Measurements from ENCODE around the gene PLD1. TPM values are rescaled to one million over a fixed set of nuclear protein-coding genes. Genes with fewer than 3 reads are reported as not detected.

Gene PLD1
- total and polyA plus RNA-seq, 10 of the 15 experiments (the other 5 are each of a cell fraction or from before 2014, with no cell fraction given): 2.9 to 108 (median 3.6) TPM

DNA sequence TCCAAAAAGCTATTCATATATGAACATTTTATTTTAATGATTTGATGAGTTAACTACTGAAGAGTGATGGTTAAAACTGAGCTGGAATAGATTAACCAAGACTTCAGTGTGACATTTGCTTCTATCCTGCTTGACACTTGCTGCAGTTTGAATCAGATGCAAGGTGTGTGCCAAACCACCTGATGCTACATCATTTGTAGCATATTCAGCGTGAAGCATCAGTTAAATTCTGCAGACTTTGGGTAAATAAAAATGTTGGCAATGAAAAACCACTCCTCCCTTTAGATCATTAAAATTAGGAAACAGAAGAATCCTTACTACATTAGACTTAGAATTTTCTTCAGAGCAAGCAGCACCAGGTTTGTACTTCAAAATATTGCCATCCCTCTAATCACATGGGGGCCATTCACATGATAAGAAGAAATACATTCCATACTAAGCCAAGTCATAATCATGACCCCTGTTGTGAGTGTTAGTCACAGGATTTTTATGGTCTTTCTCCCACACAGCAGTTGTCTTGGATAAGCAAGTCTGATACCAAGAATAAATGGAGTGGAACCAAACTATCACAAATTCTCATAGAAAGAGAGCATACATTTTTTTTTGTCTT, 189.4 kb downstream of the PLD1 start:
- Histone ChIP-seq H3K79me2 (ENCODE audit: control insufficient read depth, insufficient read depth, low read length) (no peaks in the 10 kb centered on the region), H3K36me3 (ENCODE audit: control insufficient read depth in 2 of 2, insufficient read depth in 2 of 2, low read length in 1 of 2) (no peaks in the 10 kb centered on the region; a peak in 1 of 4 replicates), H3K4me3 (no peak overlapping the region), H2AFZ (ENCODE audit: control insufficient read depth, low read depth, low read length) (no peak overlapping the region), H3K27ac (ENCODE audit: control insufficient read depth, insufficient read depth) (no peak overlapping the region), H3K9ac (ENCODE audit: control insufficient read depth, insufficient read depth, low read length) (no peak overlapping the region), H4K20me1 (ENCODE audit: control insufficient read depth, insufficient read depth) (no peaks in the 10 kb centered on the region), H3K4me1 (ENCODE audit: control insufficient read depth, insufficient read depth, low read length) (no peaks in the 10 kb centered on the region), H3K27me3 (replicated peaks in 1 of 2; ENCODE audit: control insufficient read depth in 2 of 2, insufficient read depth in 2 of 2, low read length in 1 of 2) (no peaks in the 10 kb centered on the region), H3K9me3 (replicated peaks; ENCODE audit: control insufficient read depth, insufficient read depth, low read length) (no peaks in the 10 kb centered on the region), H3K4me2 (ENCODE audit: control insufficient read depth, insufficient read depth) (no peak overlapping the region)
- ChIA-PET CTCF (interaction anchor here (0.9 to 1.4 kb wide), 3 partner anchors 9 to 721 kb away, joined by 3 to 6 read pairs (median 4); no protein-coding TSS in a partner anchor), POLR2A (no interaction called here), SMC1A (ENCODE audit: uncharacterized antibody, unreplicated experiment) (interaction anchor here (1.0 to 1.1 kb wide), 2 partner anchors 11 to 39 kb away, joined by 3 to 4 read pairs; no protein-coding TSS in a partner anchor), RAD21 (ENCODE audit: unreplicated experiment) (no interaction called here)
- intact Hi-C loops (cut with micrococcal nuclease; ENCODE audit: unreplicated experiment): no loop called here
- in situ Hi-C loops (cut with MboI): no loop called here
- FAIRE-seq (no peak), DNase-seq (ENCODE audit: low read depth, low spot score) (no peak), ATAC-seq (no peak)
- 55% methylated on average over 1 of the region's 1 CpG for WGBS (ENCODE audit: insufficient coverage, insufficient replicate concordance, low lambda C conversion rate, missing lambda C conversion rate)
- no TSS peak for BruUV-seq (replicated peaks)
- no peak for TF ChIP-seq SMC3 (IDR thresholded peaks at IDR 0.05; ENCODE audit: borderline replicate concordance, low read length)
- no peak for TF ChIP-seq CREB1 (IDR thresholded peaks at IDR 0.05; ENCODE audit: low read depth)
- no peak for TF ChIP-seq NRF1 (conservative IDR thresholded peaks at IDR 0.05; ENCODE audit: low read depth, low read length)
- no peak for TF ChIP-seq SMAD1 (IDR thresholded peaks at IDR 0.05; ENCODE audit: low read depth, partially characterized antibody)
- no peak for TF ChIP-seq CBX5 (IDR thresholded peaks at IDR 0.05; ENCODE audit: low read depth)
- no peak for TF ChIP-seq MEF2B (IDR thresholded peaks at IDR 0.05; ENCODE audit: partially characterized antibody, poor library complexity, severe bottlenecking)
- TF ChIP-seq, protein P1, sequence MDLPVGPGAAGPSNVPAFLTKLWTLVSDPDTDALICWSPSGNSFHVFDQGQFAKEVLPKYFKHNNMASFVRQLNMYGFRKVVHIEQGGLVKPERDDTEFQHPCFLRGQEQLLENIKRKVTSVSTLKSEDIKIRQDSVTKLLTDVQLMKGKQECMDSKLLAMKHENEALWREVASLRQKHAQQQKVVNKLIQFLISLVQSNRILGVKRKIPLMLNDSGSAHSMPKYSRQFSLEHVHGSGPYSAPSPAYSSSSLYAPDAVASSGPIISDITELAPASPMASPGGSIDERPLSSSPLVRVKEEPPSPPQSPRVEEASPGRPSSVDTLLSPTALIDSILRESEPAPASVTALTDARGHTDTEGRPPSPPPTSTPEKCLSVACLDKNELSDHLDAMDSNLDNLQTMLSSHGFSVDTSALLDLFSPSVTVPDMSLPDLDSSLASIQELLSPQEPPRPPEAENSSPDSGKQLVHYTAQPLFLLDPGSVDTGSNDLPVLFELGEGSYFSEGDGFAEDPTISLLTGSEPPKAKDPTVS (IDR thresholded peaks at IDR 0.05; ENCODE audit: low read depth, low read length): no peak
- TF ChIP-seq POLR2AphosphoS2 (IDR thresholded peaks at IDR 0.05; ENCODE audit: low read depth, low read length): no peak
- no peak for TF ChIP-seq MXI1 (IDR thresholded peaks at IDR 0.05; ENCODE audit: low read depth, low read length)
- no peak for TF ChIP-seq NFXL1 (IDR thresholded peaks at IDR 0.05; ENCODE audit: borderline replicate concordance)
- no peak for TF ChIP-seq SIN3A (IDR thresholded peaks at IDR 0.05; ENCODE audit: low read depth, low read length)
- TF ChIP-seq GABPA (IDR thresholded peaks at IDR 0.05; ENCODE audit: low read depth): no peak
- TF ChIP-seq SIX5 (IDR thresholded peaks at IDR 0.05; ENCODE audit: low read depth, low read length, severe bottlenecking): no peak
- TF ChIP-seq, protein P2, sequence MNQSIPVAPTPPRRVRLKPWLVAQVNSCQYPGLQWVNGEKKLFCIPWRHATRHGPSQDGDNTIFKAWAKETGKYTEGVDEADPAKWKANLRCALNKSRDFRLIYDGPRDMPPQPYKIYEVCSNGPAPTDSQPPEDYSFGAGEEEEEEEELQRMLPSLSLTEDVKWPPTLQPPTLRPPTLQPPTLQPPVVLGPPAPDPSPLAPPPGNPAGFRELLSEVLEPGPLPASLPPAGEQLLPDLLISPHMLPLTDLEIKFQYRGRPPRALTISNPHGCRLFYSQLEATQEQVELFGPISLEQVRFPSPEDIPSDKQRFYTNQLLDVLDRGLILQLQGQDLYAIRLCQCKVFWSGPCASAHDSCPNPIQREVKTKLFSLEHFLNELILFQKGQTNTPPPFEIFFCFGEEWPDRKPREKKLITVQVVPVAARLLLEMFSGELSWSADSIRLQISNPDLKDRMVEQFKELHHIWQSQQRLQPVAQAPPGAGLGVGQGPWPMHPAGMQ (IDR thresholded peaks at IDR 0.05; ENCODE audit: borderline replicate concordance): no peak
- TF ChIP-seq, protein P3, sequence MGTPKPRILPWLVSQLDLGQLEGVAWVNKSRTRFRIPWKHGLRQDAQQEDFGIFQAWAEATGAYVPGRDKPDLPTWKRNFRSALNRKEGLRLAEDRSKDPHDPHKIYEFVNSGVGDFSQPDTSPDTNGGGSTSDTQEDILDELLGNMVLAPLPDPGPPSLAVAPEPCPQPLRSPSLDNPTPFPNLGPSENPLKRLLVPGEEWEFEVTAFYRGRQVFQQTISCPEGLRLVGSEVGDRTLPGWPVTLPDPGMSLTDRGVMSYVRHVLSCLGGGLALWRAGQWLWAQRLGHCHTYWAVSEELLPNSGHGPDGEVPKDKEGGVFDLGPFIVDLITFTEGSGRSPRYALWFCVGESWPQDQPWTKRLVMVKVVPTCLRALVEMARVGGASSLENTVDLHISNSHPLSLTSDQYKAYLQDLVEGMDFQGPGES (IDR thresholded peaks at IDR 0.05): no peak
- TF ChIP-seq ZNF24 (IDR thresholded peaks at IDR 0.05): no peak
- no peak for TF ChIP-seq TARDBP (IDR thresholded peaks at IDR 0.05; ENCODE audit: borderline replicate concordance)
- no peak for TF ChIP-seq CREM (IDR thresholded peaks at IDR 0.05; ENCODE audit: low read depth)

Data from GM12878 (cell line).